ENCODE results near the gene MSRB2. TPM values are rescaled to one million over a fixed set of nuclear protein-coding genes. Genes with fewer than 3 reads are reported as not detected.
"Not testable (repeated sequence)": the region's sequence is repeated elsewhere in the genome, so short reads cannot be mapped to it uniquely, and the experiment has no call there.

The MSRB2 gene
- polyA plus RNA-seq, 1 donor from 2014 or later, result 15.3 TPM

- TF ChIP-seq EZH2 (IDR thresholded peaks at IDR 0.05; ENCODE audit: borderline replicate concordance, insufficient read depth, low read length, poor library complexity, severe bottlenecking), result no peak
- no peak for TF ChIP-seq SMC3 (conservative IDR thresholded peaks at IDR 0.05; ENCODE audit: poor library complexity)
- TF ChIP-seq CTCF (IDR thresholded peaks at IDR 0.05; ENCODE audit: poor library complexity, severe bottlenecking), result no peak
- TF ChIP-seq EP300 (conservative IDR thresholded peaks at IDR 0.05; ENCODE audit: poor library complexity, severe bottlenecking), result no peak
- no peaks in the 10 kb centered on the region for H3K36me3 ChIP-seq (ENCODE audit: insufficient read depth, low read length)
- no peaks in the 10 kb centered on the region for H3K9me3 ChIP-seq (ENCODE audit: low read length)
- no peaks in the 10 kb centered on the region for H3K79me2 ChIP-seq (replicated peaks; ENCODE audit: insufficient read depth, low read length)
- no peak overlapping the region for H2AFZ ChIP-seq (ENCODE audit: low read depth, low read length)
- H3F3A ChIP-seq (ENCODE audit: insufficient read depth, low read length, poor library complexity, severe bottlenecking), result no peaks in the 10 kb centered on the region
- H3K4me2 ChIP-seq (ENCODE audit: low read length), result no peak overlapping the region
- H4K20me1 ChIP-seq (ENCODE audit: insufficient read depth), result no peaks in the 10 kb centered on the region
- H3K27me3 ChIP-seq (ENCODE audit: insufficient read depth, low read depth, low read length), result no peaks in the 10 kb centered on the region
- no peaks in the 10 kb centered on the region for H3K9me2 ChIP-seq (ENCODE audit: insufficient read depth, low read length)
- H3K4me3 ChIP-seq (ENCODE audit: low read length), result no peak overlapping the region
- H3K9ac ChIP-seq (ENCODE audit: low read length), result no peak overlapping the region
- no peak overlapping the region for H3K27ac ChIP-seq (ENCODE audit: low read length)
These were observed 32.1 kb upstream of the MSRB2 start for GRCh38 chr10:23063045-23063972.

- Histone ChIP-seq H3K4me3 (ENCODE audit: low read length) (no peak overlapping the region), H3K9ac (ENCODE audit: low read length) (no peak overlapping the region), H3K27ac (ENCODE audit: low read length) (no peak overlapping the region), H3K36me3 (ENCODE audit: insufficient read depth, low read length) (no peaks in the 10 kb centered on the region), H3F3A (ENCODE audit: insufficient read depth, low read length, poor library complexity, severe bottlenecking) (no peaks in the 10 kb centered on the region), H3K9me2 (ENCODE audit: insufficient read depth, low read length) (no peaks in the 10 kb centered on the region), H3K27me3 (ENCODE audit: insufficient read depth, low read depth, low read length) (no peaks in the 10 kb centered on the region), H3K4me2 (ENCODE audit: low read length) (no peak overlapping the region), H3K79me2 (replicated peaks; ENCODE audit: insufficient read depth, low read length) (no peaks in the 10 kb centered on the region), H3K9me3 (ENCODE audit: low read length) (no peaks in the 10 kb centered on the region), H2AFZ (ENCODE audit: low read depth, low read length) (no peak overlapping the region), H4K20me1 (ENCODE audit: insufficient read depth) (no peaks in the 10 kb centered on the region)
- TF ChIP-seq EP300 (conservative IDR thresholded peaks at IDR 0.05; ENCODE audit: poor library complexity, severe bottlenecking) (no peak), CTCF (IDR thresholded peaks at IDR 0.05; ENCODE audit: poor library complexity, severe bottlenecking) (no peak), MXI1 (conservative IDR thresholded peaks at IDR 0.05; ENCODE audit: poor library complexity, severe bottlenecking) (no peak), RAD21 (conservative IDR thresholded peaks at IDR 0.05) (no peak), EZH2 (IDR thresholded peaks at IDR 0.05; ENCODE audit: borderline replicate concordance, insufficient read depth, low read length, poor library complexity, severe bottlenecking) (no peak), REST (IDR thresholded peaks at IDR 0.05; ENCODE audit: borderline replicate concordance) (no peak), TAF1 (IDR thresholded peaks at IDR 0.05; ENCODE audit: low read depth) (no peak), SMC3 (conservative IDR thresholded peaks at IDR 0.05; ENCODE audit: poor library complexity) (no peak), POLR2AphosphoS5 (IDR thresholded peaks at IDR 0.05) (no peak)
These were observed 31.2 kb upstream of the MSRB2 start for GRCh38 chr10:23063973-23064812.

GRCh38 chr10:23064813-23065114, 30.6 kb upstream of the MSRB2 start:
- H4K20me1 ChIP-seq (ENCODE audit: insufficient read depth); H3K79me2 ChIP-seq (replicated peaks; ENCODE audit: insufficient read depth, low read length); H3K27me3 ChIP-seq (ENCODE audit: insufficient read depth, low read depth, low read length); H3K36me3 ChIP-seq (ENCODE audit: insufficient read depth, low read length); H3K9ac ChIP-seq (ENCODE audit: low read length); H3K9me3 ChIP-seq (ENCODE audit: low read length); H2AFZ ChIP-seq (ENCODE audit: low read depth, low read length); H3K4me3 ChIP-seq (ENCODE audit: low read length); H3K27ac ChIP-seq (ENCODE audit: low read length); H3K9me2 ChIP-seq (ENCODE audit: insufficient read depth, low read length); H3F3A ChIP-seq (ENCODE audit: insufficient read depth, low read length, poor library complexity, severe bottlenecking); H3K4me2 ChIP-seq (ENCODE audit: low read length): not testable (repeated sequence)

All from neural cell (in vitro differentiated cells).